OCI-LY3 (cell line): ENCODE data around the gene LYRM9.
"Not testable (repeated sequence)": the region's sequence is repeated elsewhere in the genome, so short reads cannot be mapped to it uniquely, and the experiment has no call there.

Experiments
- H2AFZ ChIP-seq: fragments of 200-600, 300-600 bp; shearing (Covaris generic); 2 replicates; pipeline ENCODE4 v1.6.0; 2014; ENCODE audit warnings: antibody characterized with exemption, low read depth, low read length
- H3K27ac ChIP-seq: fragments of 200-600, 300-600 bp; sonication (generic); 2 replicates; pipeline ENCODE4 v1.5.1; 2014; ENCODE audit warnings: mild to moderate bottlenecking, low read length, moderate library complexity, mixed read lengths
- H3K27me3 ChIP-seq: fragments of 200-600, 300-600 bp; sonication (generic); 2 replicates; pipeline ENCODE4 v1.6.1; 2014; ENCODE audit warnings: low read depth, low read length, mixed read lengths
- H3K36me3 ChIP-seq: fragments of 200-600, 300-600 bp; sonication (generic); replicated peaks from 2 replicates; pipeline ENCODE3; 2014; ENCODE audit warnings: low read depth, low read length, mixed read lengths
- H3K4me1 ChIP-seq: fragments of 300-600, 200-600 bp; sonication (generic); 2 replicates; pipeline ENCODE4 v1.6.1; 2014; ENCODE audit warnings: low read length, mixed read lengths
- H3K4me2 ChIP-seq: fragments of 200-600, 300-600 bp; sonication (generic); 2 replicates; pipeline ENCODE4 v1.6.1; 2014; ENCODE audit warnings: low read length, mixed read lengths
- H3K4me3 ChIP-seq: fragments of 300-600, 200-600 bp; sonication (generic); 2 replicates; pipeline ENCODE4 v1.5.1; 2014; ENCODE audit warnings: antibody characterized with exemption, mild to moderate bottlenecking, low read length, moderate library complexity
- H3K79me2 ChIP-seq: fragments of 300-600, 200-600 bp; shearing (Covaris generic); 2 replicates; pipeline ENCODE4 v1.6.1; 2014; ENCODE audit warnings: mild to moderate bottlenecking, low read length, mixed read lengths
- H3K9ac ChIP-seq: fragments of 300-600, 200-600 bp; shearing (Covaris generic); 2 replicates; pipeline ENCODE4 v1.6.0; 2014; ENCODE audit warnings: mild to moderate bottlenecking, low read length, moderate library complexity
- H3K9me3 ChIP-seq: fragments of 200-600, 300-600 bp; shearing (Covaris generic); 2 replicates; pipeline ENCODE4 v1.6.1; 2014; ENCODE audit warnings: low read length, mixed read lengths; ENCODE audit not compliant: insufficient read depth
- H4K20me1 ChIP-seq: fragments of 200-600, 300-600 bp; sonication (generic); 2 replicates; pipeline ENCODE4 v1.6.1; 2016; ENCODE audit warnings: low read length, mixed read lengths; ENCODE audit not compliant: insufficient read depth
- CTCF ChIP-seq: fragments of 200-600, 300-600 bp; sonication (generic); IDR thresholded peaks from 2 replicates; pipeline ENCODE4 v1.5.1; 2014; ENCODE audit warnings: antibody characterized with exemption, low read length, low read depth
- EZH2phosphoT487 ChIP-seq: fragments of 200-600 bp; shearing (Covaris generic); IDR thresholded peaks from 2 replicates; pipeline ENCODE4 v1.6.1; 2018; ENCODE audit warnings: antibody characterized with exemption, mixed run types, low read depth

Gene LYRM9

GRCh38 chr17:27840688-27841087 lies 52.5 kb downstream of the LYRM9 start:
- H3K9ac ChIP-seq, result no peak overlapping the region
- TF ChIP-seq CTCF (no peak), EZH2phosphoT487 (no peak)
- no peaks in the 10 kb centered on the region for H3K36me3 ChIP-seq
- no peaks in the 10 kb centered on the region for H3K9me3 ChIP-seq
- H2AFZ ChIP-seq, result no peak overlapping the region
- no peaks in the 10 kb centered on the region for H4K20me1 ChIP-seq
- no peaks in the 10 kb centered on the region for H3K79me2 ChIP-seq
- peaks cover 11% of the 10 kb centered on the region for H3K4me1 ChIP-seq
- no peak overlapping the region for H3K4me3 ChIP-seq
- no peak overlapping the region for H3K4me2 ChIP-seq
- H3K27ac ChIP-seq, result no peak overlapping the region
- no peaks in the 10 kb centered on the region for H3K27me3 ChIP-seq

- not testable (repeated sequence) for H3K4me2 ChIP-seq, H3K9ac ChIP-seq, H3K4me3 ChIP-seq, H4K20me1 ChIP-seq, H3K79me2 ChIP-seq, H3K36me3 ChIP-seq, H3K9me3 ChIP-seq, H3K27ac ChIP-seq, H3K27me3 ChIP-seq, H2AFZ ChIP-seq
- peaks cover 11% of the 10 kb centered on the region for H3K4me1 ChIP-seq
Measured at GRCh38 chr17:27840406-27840678, 52.8 kb downstream of the LYRM9 start.

GRCh38 chr17:27839571-27840405 lies 53.4 kb downstream of the LYRM9 start:
- H3K4me3 ChIP-seq, H3K9me3 ChIP-seq, H4K20me1 ChIP-seq: not testable (repeated sequence)

GRCh38 chr17:27838607-27839006 lies 54.6 kb downstream of the LYRM9 start:
- H3K79me2 ChIP-seq, H3K27ac ChIP-seq, H3K9me3 ChIP-seq, H4K20me1 ChIP-seq, H3K27me3 ChIP-seq, H3K9ac ChIP-seq, H3K36me3 ChIP-seq, H3K4me3 ChIP-seq, H3K4me2 ChIP-seq, H2AFZ ChIP-seq: not testable (repeated sequence)
- H3K4me1 ChIP-seq, result peaks cover 11% of the 10 kb centered on the region

More at GRCh38 chr17:27839571-27840405, 53.4 kb downstream of the LYRM9 start:
- not testable (repeated sequence) for H3K79me2 ChIP-seq, H3K4me2 ChIP-seq, H3K9ac ChIP-seq, H3K36me3 ChIP-seq, H3K27ac ChIP-seq, H3K27me3 ChIP-seq, H2AFZ ChIP-seq
- peaks cover 11% of the 10 kb centered on the region for H3K4me1 ChIP-seq

GRCh38 chr17:27837769-27838168 lies 55.4 kb downstream of the LYRM9 start:
- not testable (repeated sequence) for H3K27me3 ChIP-seq, H3K36me3 ChIP-seq, H3K4me3 ChIP-seq, H3K79me2 ChIP-seq, H2AFZ ChIP-seq, H3K4me2 ChIP-seq, H4K20me1 ChIP-seq, H3K9ac ChIP-seq, H3K27ac ChIP-seq, H3K9me3 ChIP-seq
- H3K4me1 ChIP-seq, result peaks cover 11% of the 10 kb centered on the region

GRCh38 chr17:27836651-27837050 lies 56.5 kb downstream of the LYRM9 start:
- Histone ChIP-seq H4K20me1 (no peaks in the 10 kb centered on the region), H3K27me3 (no peaks in the 10 kb centered on the region), H2AFZ (no peak overlapping the region), H3K9ac (no peak overlapping the region), H3K36me3 (no peaks in the 10 kb centered on the region), H3K4me2 (no peak overlapping the region), H3K27ac (no peak overlapping the region), H3K4me3 (no peak overlapping the region), H3K4me1 (peaks cover 11% of the 10 kb centered on the region), H3K9me3 (no peaks in the 10 kb centered on the region), H3K79me2 (no peaks in the 10 kb centered on the region)
- TF ChIP-seq CTCF, result no peak
- TF ChIP-seq EZH2phosphoT487, result no peak
